ENCODE measurements around the gene PHF14.

Gene PHF14

DNA sequence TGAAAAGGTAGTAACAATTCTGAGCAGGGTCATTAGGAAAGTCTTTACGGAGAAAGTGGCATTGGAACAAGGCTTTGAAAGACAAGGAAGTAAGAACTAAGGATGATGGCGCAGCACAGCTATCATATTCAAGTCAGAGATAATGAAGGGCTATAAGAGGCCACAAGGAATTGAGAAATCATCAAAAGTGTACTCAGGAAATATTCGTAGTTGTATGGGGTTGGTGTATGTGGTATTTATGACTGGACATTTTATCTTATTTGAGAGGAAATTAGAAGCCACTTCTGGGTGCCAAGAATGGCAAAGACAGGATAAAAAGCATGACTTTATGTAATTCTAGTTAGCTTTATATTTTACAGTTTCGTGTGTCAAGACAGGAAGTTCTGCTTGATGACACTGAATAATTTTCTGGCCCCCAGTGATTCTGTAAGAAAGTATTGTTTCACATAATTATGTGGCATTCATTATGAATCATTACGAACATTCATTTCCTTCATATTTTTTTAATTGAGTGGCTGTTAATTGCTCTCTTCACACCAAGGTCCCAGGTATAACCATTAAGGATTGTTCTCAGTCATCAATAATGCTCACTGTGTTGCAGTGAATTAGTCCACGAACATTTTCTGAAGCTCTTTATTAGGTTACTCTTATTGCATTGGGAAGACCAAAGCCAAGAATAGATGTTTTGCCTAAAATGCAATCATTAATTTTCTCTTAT is 244.3 kb downstream of the PHF14 start:
- DNase-seq (ENCODE audit: low read depth) = no peak
- TF ChIP-seq CTCF (IDR thresholded peaks at IDR 0.05; ENCODE audit: insufficient read depth, low read depth, low read length, missing control alignments) = no peak
- no peak overlapping the region for H3K4me3 ChIP-seq (ENCODE audit: low read length)

Data from epithelial cell of esophagus (primary cell).